Cardiac fibroblast (primary cell): ENCODE measurements around the gene MAB21L3.

Experiments
- DNase-seq, 2 donors: peaks; one replicate each; pipeline versions ENCODE4 v3.0.0 to v3.0.0-alpha.2; 2010; ENCODE audit warnings: low read depth in 2 of 2
- H3K4me3 ChIP-seq, 2 donors: replicated peaks in 1 of 2; 1 replicate in 1 of 2; 2 replicates in 1 of 2; pipeline ENCODE4 v1.5.1; 2011; ENCODE audit warnings: low read depth in 2 of 2, low read length in 2 of 2, mild to moderate bottlenecking in 2 of 2, moderate library complexity in 1 of 2
- CTCF ChIP-seq: IDR thresholded peaks from one replicate; pipeline ENCODE4 v1.5.1; 2011; ENCODE audit warnings: low read depth, mild to moderate bottlenecking, low read length, inconsistent platforms

MAB21L3 gene

GRCh38 chr1:116075990-116076389 is 35.2 kb upstream of the MAB21L3 start:
- TF ChIP-seq CTCF = no peak
- no peak overlapping the region for H3K4me3 ChIP-seq
- DNase-seq = peak in 1 of 2 donors; percentile 15

DNA sequence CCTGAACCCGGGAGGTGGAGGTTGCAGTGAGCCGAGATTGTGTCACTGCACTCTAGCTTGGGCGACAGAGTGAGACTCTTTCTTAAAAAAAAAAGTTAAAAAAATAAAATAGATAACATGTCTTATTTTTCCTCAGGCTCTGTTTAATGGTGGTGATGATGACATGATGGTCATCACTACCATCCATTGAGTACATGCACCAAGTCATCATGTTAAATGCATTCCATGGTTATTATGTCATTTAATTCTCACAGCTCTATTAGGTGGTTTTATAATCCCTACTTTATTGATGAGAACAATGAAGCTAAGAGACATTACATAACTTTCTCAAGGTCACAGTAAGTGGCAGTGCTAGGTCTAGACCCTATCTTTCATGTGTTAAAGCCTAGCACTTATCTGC is 34.4 kb upstream of the MAB21L3 start:
- TF ChIP-seq CTCF = no peak
- no peak overlapping the region for H3K4me3 ChIP-seq
- peak in 1 of 2 donors; percentile 7 for DNase-seq

- no peak overlapping the region for H3K4me3 ChIP-seq
- no peak for TF ChIP-seq CTCF
- DNase-seq = no peak
Observed at GRCh38 chr1:116078699-116079223, 32.4 kb upstream of the MAB21L3 start.

- H3K4me3 ChIP-seq = no peak overlapping the region
- no peak for TF ChIP-seq CTCF
- no peak for DNase-seq
Observed at GRCh38 chr1:116087628-116088027, 23.6 kb upstream of the MAB21L3 start.

DNA sequence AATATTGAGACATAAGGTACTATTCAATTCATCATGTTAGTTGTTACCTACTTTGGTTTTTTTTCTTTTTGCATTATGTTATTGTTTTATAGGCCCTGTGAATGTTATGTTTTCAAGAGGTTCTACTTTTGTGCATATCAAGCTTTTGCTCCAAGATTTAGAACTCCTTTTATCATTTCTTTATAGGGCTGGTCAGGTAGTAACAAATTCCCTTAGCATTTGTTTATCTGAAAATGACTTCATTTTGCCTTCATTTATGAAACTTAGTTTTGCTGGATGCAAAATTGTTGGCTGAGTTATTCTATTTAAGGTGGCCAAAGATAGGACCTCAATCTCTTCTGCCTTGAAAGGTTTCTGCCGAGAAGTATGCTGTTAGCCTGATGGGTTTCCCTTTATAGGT is 21.3 kb upstream of the MAB21L3 start:
- H3K4me3 ChIP-seq = no peak overlapping the region
- DNase-seq = no peak
- TF ChIP-seq CTCF = no peak

DNA sequence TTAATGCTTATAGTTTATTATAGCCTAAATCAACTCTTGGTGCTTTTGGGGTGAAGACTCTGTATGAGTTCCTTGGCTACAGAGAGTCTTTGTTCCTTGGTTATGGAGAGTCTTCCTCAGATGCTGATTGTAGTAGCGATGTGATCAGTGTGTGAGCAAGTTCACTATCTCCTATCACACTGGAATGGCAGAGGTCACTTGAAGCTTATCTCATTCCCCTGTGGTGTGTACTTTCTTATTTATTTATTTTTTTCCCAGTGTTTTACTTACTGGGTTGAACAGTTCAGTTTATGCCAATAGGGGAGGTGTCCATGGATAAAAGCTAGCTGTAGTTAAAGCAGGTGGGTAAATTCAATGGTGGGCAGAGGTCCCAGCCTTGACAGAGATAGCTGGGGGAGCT is 20.1 kb upstream of the MAB21L3 start:
- no peak for DNase-seq
- TF ChIP-seq CTCF = no peak
- no peak overlapping the region for H3K4me3 ChIP-seq
